HG02943 (cell line): Measurements from ENCODE around the gene WBP2NL.

Source experiments
- ATAC-seq: cut with Tn5 transposase; IDR thresholded peaks from one replicate; pipeline ENCODE4 v1.9.1; 2021; ENCODE audit warnings: mild to moderate bottlenecking, low read depth, moderate library complexity; ENCODE audit not compliant: unreplicated experiment

The WBP2NL gene

GRCh38 chr22:41976961-41977566 lies 21.5 kb upstream of the WBP2NL start:
- no peak for ATAC-seq

GRCh38 chr22:41978732-41979131 lies 19.9 kb upstream of the WBP2NL start:
- no peak for ATAC-seq

GRCh38 chr22:41979423-41980250 lies 19.0 kb upstream of the WBP2NL start:
- ATAC-seq: no peak

GRCh38 chr22:41982865-41983264 lies 15.7 kb upstream of the WBP2NL start:
- no peak for ATAC-seq

GRCh38 chr22:41983513-41984405 lies 14.8 kb upstream of the WBP2NL start:
- no peak for ATAC-seq

- ATAC-seq: no peak
These were observed 11.3 kb upstream of the WBP2NL start for GRCh38 chr22:41987276-41987675.

- no peak for ATAC-seq
These were observed 9.3 kb upstream of the WBP2NL start for GRCh38 chr22:41989246-41989645.

GRCh38 chr22:41991111-41991510 lies 7.5 kb upstream of the WBP2NL start:
- no peak for ATAC-seq

GRCh38 chr22:41992496-41992895 lies 6.1 kb upstream of the WBP2NL start:
- no peak for ATAC-seq

GRCh38 chr22:41995211-41995610 lies 3.4 kb upstream of the WBP2NL start:
- no peak for ATAC-seq

GRCh38 chr22:41996826-41997225 lies 1.8 kb upstream of the WBP2NL start:
- no peak for ATAC-seq

- no peak for ATAC-seq
These were observed 1.9 kb downstream of the WBP2NL start for GRCh38 chr22:42000466-42000865.

GRCh38 chr22:42001121-42001520 lies 2.5 kb downstream of the WBP2NL start:
- ATAC-seq: no peak

GRCh38 chr22:42001706-42002105 lies 3.1 kb downstream of the WBP2NL start:
- no peak for ATAC-seq

GRCh38 chr22:42007922-42008321 lies 9.3 kb downstream of the WBP2NL start:
- ATAC-seq: no peak

GRCh38 chr22:42010778-42011177 lies 12.2 kb downstream of the WBP2NL start:
- no peak for ATAC-seq

- no peak for ATAC-seq
These were observed 14.8 kb downstream of the WBP2NL start for GRCh38 chr22:42013385-42013784.

GRCh38 chr22:42016111-42016510 lies 17.5 kb downstream of the WBP2NL start:
- no peak for ATAC-seq

GRCh38 chr22:42018224-42018623 lies 19.6 kb downstream of the WBP2NL start:
- ATAC-seq: no peak

GRCh38 chr22:42021571-42021970 lies 23.0 kb downstream of the WBP2NL start:
- no peak for ATAC-seq

GRCh38 chr22:42022162-42022847 lies 23.7 kb downstream of the WBP2NL start:
- no peak for ATAC-seq
